ENCODE measurements around the gene IRF6. TPM values are rescaled to one million over a fixed set of nuclear protein-coding genes. Genes with fewer than 3 reads are reported as not detected.
A peak's percentile ranks its signal among the peaks of the same experiment; 100 is the strongest.

Gene IRF6
- polyA plus RNA-seq, 6 donors from 2014 or later: 0.54 to 2.4 (median 1.8) TPM; not detected in 1

DNA sequence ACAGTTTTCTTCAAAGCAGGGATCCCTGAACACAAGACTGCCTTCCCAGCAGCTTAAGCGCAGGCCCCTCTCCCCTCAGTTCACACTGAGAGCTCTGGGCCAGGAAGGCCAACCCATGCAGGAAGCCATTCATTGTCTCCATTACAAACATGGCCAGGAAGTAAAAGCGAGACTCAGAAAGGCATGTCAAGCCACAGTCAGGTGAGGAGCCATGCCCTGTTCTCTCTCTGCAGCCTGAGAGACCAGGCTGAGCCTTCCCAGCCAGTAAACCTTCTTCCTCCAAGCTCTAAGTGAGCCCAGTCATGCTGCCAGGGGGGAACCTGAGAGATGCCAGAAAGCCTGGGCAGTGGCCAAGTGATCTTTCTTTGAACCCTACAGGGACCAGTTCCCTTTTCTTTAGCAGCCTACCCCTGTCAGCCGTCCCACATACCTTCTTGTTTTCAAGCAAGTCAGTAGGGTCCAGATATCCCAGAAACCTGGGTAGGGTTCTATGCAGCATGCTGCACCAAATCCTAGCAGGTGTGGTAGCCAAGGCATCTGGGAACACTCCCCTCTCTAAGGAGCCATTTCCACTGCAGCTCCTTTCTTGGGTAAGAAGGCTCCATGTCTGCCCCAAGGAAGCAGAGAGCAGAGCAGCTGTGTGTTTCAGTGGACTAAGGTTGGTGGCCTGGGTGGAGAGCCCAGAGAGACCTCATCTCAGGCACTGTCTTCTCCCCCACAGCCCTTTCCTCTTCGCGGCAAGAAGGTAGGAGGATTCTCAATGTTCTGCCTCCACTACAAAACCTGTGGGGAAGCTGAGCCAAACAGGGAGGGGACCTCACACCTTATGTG is 49.1 kb downstream of the IRF6 start:
- Mint-ChIP-seq H3K4me1 (peaks cover 57 to 79% (median 72%) of the 10 kb centered on the region in 3 donors), H3K27me3 (no peaks in the 10 kb centered on the region), H3K27ac (peak overlapping the region; percentile 86 to 97 (median 94)), H3K9me3 (no peaks in the 10 kb centered on the region), H3K36me3 (peaks cover 4 to 28% of the 10 kb centered on the region in 2 donors), H3K4me3 (peak overlapping the region; percentile 93 to 99 (median 98))
- DNase-seq (peak; percentile 39), ATAC-seq (ENCODE audit: low read depth in 2 of 2) (peak; percentile 37 to 40)

DNA sequence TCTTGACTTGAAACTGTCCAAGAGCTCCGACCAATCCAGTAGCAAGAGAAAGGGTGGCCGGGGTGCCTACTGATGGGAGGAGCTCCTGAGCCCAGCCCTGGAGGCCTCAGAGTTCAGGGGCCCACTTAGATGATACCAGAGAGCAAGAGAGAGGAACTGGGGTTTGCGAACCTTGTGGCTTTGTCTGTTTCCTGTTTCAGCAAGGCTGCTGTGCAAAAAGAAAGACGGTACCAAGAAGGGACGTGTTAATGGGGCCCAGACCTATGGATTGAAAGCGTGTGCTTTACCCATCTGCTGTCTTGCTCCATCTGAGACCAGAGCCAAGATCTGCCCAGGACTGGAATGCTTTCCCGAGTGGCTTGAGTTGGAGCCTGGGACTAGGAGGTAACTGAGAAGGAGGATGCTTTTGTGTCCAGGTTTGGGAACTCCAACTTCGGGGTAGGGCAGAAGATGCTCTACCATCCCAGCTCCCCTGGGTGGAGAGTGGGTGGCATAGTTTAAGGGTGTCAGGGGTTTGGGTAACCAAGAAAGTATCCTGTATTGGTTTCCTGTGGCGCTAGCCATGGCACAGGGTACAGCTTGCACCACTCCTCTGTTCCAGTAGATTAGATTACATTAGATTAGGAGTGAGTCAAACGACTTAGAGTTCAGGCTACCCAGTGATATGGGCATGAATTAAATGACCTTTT is 49.9 kb downstream of the IRF6 start, which contains the start of gene TRAF3IP3:
TSS of gene TRAF3IP3 (plus strand) at position 128 of the 689 bp plus-strand sequence. CDS start 3,987 bp downstream, outside the sequence.
- peak; percentile 93 to 95 for ATAC-seq (ENCODE audit: low read depth in 2 of 2)
- Mint-ChIP-seq H3K4me3 (peak within 1 kb of the TSS; percentile 93 to 99 (median 98)), H3K27ac (peak within 1 kb of the TSS; percentile 86 to 97 (median 94)), H3K9me3 (no peaks in the 10 kb centered on the region), H3K4me1 (peaks cover 59 to 79% (median 72%) of the 10 kb centered on the region in 3 donors), H3K36me3 (peaks cover 0 to 21% of the 10 kb centered on the region in 2 donors), H3K27me3 (no peaks in the 10 kb centered on the region)
- peak; percentile 78 for DNase-seq

DNA sequence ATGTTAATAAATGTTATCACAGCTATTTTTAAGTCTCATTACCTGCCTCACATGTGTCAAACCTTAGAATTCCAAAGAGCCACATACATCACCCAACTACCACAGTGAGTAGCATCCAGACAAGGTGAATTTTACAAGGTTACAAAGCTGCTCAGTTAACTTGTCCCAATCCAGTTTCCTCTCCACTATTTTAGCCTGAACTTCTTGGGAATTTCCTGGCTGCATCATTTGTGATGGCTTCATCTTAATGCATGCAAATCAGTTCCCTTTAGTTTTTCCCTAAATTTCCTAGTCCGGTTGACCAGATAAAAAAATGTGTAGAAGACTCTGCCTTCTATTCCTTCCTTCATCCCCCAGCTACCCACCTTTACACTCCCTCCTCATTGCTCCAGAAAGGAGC is 50.7 kb downstream of the IRF6 start:
- peak overlapping the region; percentile 86 to 97 (median 94) for H3K27ac Mint-ChIP-seq
- no peaks in the 10 kb centered on the region for H3K9me3 Mint-ChIP-seq
- ATAC-seq (ENCODE audit: low read depth in 2 of 2): no peak

DNA sequence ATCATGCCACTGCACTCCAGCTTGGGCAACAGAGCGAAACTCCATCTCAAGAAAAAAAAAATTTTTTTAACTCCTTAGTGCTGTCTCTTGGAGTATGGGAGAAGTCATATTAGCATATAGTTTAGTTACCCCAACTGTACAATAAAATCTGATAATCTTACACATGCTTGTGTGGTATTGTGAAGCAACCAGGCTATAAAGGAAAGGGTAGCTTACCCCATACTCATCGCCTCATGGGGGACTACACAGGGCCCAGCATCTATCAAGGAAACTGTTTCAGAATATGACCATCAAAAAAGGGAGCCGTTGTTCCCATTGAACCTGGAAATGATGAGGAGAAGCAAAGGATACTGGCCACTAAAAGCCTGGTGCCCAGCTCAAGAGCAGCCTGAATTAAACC is 53.1 kb downstream of the IRF6 start:
- H3K4me3 Mint-ChIP-seq: no peak overlapping the region
- no peak overlapping the region for H3K27ac Mint-ChIP-seq
- DNase-seq (no peak), ATAC-seq (ENCODE audit: low read depth in 2 of 2) (no peak)
- no peaks in the 10 kb centered on the region for H3K27me3 Mint-ChIP-seq
- H3K4me1 Mint-ChIP-seq: peaks cover 38 to 56% (median 47%) of the 10 kb centered on the region in 3 donors
- no peaks in the 10 kb centered on the region for H3K36me3 Mint-ChIP-seq
- H3K9me3 Mint-ChIP-seq: no peaks in the 10 kb centered on the region

More for the DNA sequence above, 50.7 kb downstream of the IRF6 start:
- Mint-ChIP-seq H3K4me3 (peak overlapping the region in 7 of 8 donors; percentile 93 to 99 (median 97)), H3K36me3 (peaks cover 0 to 14% of the 10 kb centered on the region in 2 donors), H3K27me3 (no peaks in the 10 kb centered on the region), H3K4me1 (peaks cover 52 to 73% (median 64%) of the 10 kb centered on the region in 3 donors)
- DNase-seq: no peak

DNA sequence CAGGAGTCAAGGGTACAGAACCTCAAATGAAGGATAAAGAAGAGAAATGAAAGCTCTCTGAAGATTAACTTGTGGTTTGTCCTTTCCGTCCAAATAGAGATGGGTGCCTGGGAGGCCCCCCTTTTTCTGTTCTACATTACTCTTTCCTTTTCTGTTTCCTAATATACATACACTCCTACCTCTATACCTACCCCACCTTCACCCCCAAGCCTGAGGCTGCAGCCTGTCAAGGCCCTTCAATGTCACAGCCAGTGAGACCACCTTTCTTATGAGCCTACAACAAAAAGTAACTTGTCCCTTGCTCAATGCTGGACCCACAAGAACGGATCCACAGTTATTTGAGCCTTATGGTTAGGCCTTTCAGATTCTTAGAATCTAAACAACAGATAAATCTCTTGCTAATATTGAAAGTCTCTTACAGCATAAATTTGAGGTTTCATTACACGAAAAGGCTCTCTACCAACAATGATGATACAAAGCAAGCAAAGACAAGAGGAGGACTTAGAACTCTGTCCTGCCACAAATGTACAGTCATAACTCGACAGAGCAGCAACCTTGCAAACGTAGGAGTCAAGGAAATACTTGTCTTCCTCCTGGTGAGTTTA is 54.2 kb downstream of the IRF6 start:
- no peak for DNase-seq
- peak in 1 of 2 donors; percentile 6 for ATAC-seq (ENCODE audit: low read depth in 2 of 2)
- peaks cover 33 to 51% (median 46%) of the 10 kb centered on the region in 3 donors for H3K4me1 Mint-ChIP-seq
- H3K4me3 Mint-ChIP-seq: peak overlapping the region in 5 of 8 donors; percentile 16 to 77 (median 50)
- H3K27me3 Mint-ChIP-seq: no peaks in the 10 kb centered on the region
- H3K36me3 Mint-ChIP-seq: no peaks in the 10 kb centered on the region
- H3K27ac Mint-ChIP-seq: peak overlapping the region in 5 of 6 donors; percentile 10 to 96 (median 67)
- no peaks in the 10 kb centered on the region for H3K9me3 Mint-ChIP-seq

DNA sequence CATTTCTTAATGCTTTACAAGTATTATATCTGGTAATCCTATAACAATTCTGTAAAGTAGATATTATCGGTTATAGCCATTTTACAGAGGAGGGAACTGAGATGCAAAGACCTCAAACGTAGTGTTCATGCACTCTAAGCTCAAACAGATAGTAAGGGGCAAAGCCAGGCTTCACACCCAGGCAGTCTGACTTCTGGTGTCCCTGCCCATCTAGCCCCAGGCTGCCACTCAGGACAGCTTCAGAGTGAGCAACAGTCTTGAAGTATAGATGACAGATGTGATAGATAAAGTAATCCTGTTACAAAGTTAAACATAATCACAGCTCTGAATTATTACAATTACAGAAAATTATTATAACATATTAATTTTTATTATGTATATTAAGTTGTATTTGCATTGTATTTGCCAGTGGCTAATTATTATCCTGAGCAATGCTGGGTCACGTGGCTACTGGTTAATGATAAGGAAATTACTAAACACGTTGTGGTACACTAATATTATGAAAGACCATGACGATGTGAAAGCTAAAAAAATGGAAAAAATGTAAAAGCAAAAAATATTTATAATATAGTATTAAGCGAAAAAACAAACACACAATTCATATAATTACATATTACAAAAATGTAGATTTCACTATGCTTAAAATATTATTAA is 56.1 kb downstream of the IRF6 start:
- Mint-ChIP-seq H3K4me1 (peaks cover 16 to 33% (median 27%) of the 10 kb centered on the region in 3 donors), H3K27me3 (no peaks in the 10 kb centered on the region), H3K27ac (no peak overlapping the region), H3K9me3 (no peaks in the 10 kb centered on the region), H3K4me3 (no peak overlapping the region), H3K36me3 (no peaks in the 10 kb centered on the region)
- DNase-seq: no peak
- no peak for ATAC-seq (ENCODE audit: low read depth in 2 of 2)

DNA sequence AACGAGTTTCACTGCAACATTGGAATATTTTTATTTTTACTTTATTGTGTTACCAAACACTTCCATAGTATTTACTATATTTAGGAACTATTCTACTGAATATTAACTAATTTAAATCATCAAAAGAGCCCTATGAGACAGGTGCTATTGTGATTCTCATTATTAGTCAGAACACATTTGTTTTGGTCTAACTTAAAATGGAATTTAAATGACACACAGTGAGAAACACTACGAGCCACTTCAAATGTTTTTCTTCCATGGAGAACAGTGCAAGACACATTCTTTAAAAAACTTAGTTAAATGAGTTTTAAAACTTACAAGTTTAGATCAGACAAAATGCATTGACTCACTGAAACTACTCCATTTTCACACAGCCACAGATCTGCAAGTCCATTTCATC is 56.7 kb downstream of the IRF6 start:
- Mint-ChIP-seq H3K27ac (no peak overlapping the region), H3K4me3 (no peak overlapping the region), H3K4me1 (peaks cover 16 to 32% (median 27%) of the 10 kb centered on the region in 3 donors), H3K27me3 (no peaks in the 10 kb centered on the region), H3K36me3 (no peaks in the 10 kb centered on the region), H3K9me3 (no peaks in the 10 kb centered on the region)
- DNase-seq (no peak), ATAC-seq (ENCODE audit: low read depth in 2 of 2) (no peak)

DNA sequence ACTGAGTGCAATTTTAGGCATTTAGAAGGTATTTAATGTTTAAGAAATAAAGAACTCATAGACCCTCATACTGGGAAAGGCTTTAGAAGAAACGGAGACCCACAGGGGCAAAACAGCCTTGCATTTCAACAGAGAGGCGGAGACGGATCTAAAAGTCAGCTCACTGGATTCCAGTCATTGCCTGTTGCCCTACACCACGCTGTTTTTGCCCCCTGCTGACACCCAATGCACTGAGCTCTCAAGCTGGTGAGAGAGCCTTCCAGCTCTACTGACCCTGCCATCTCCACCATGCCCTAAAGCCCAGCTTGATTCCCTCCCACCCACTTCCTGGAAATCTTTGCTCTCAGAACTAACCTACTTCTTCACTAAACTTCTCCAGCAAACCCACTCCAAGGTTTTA is 57.3 kb downstream of the IRF6 start:
- ATAC-seq (ENCODE audit: low read depth in 2 of 2): no peak
- no peaks in the 10 kb centered on the region for H3K36me3 Mint-ChIP-seq
- H3K27me3 Mint-ChIP-seq: no peaks in the 10 kb centered on the region
- H3K27ac Mint-ChIP-seq: peak overlapping the region in 1 of 6 donors; percentile 42
- no peak for DNase-seq
- H3K4me1 Mint-ChIP-seq: peaks cover 16 to 32% (median 27%) of the 10 kb centered on the region in 3 donors
- H3K4me3 Mint-ChIP-seq: peak overlapping the region in 2 of 8 donors; percentile 61 to 79
- H3K9me3 Mint-ChIP-seq: no peaks in the 10 kb centered on the region

DNA sequence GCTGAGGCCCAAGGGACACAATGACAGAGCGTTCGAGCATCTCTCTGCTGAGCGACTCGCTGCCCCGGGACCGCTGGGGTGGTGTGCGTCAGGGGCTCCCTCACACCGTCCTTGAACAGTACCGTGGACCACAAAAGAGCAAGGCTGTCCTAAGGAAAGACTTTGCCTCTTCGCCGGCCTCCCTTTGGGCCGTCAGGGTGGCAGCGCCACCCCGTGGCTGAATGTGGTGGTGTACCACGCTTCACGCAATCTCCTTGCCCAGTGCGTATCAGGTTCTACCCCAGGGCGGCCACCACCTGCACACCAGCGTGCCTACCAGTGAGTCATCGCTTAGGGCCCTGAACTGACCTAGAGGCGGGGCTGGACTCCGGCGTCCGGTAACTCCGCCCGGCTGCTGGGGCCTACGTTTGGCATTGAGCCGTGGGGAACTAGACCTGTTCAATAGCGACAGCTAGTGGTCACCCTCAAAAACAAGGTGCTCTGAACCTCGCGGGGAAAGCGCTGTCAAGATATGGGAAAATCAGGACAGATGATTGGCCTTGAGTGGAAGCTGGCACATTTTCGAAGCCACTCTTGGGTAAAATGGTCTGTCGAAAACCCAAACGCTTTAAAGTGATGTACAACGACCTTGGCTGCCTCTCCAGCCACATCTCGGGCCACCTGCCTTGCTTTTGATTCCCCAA is 58.2 kb downstream of the IRF6 start:
- ATAC-seq (ENCODE audit: low read depth in 2 of 2) (peak; percentile 88 to 94), DNase-seq (peak; percentile 70)
- peak overlapping the region; percentile 40 to 93 (median 90) for H3K4me3 Mint-ChIP-seq
- peak overlapping the region; percentile 42 to 92 (median 86) for H3K27ac Mint-ChIP-seq
- peaks cover 16 to 29% (median 27%) of the 10 kb centered on the region in 3 donors for H3K4me1 Mint-ChIP-seq
- no peaks in the 10 kb centered on the region for H3K9me3 Mint-ChIP-seq
- H3K36me3 Mint-ChIP-seq: no peaks in the 10 kb centered on the region
- H3K27me3 Mint-ChIP-seq: no peaks in the 10 kb centered on the region

DNA sequence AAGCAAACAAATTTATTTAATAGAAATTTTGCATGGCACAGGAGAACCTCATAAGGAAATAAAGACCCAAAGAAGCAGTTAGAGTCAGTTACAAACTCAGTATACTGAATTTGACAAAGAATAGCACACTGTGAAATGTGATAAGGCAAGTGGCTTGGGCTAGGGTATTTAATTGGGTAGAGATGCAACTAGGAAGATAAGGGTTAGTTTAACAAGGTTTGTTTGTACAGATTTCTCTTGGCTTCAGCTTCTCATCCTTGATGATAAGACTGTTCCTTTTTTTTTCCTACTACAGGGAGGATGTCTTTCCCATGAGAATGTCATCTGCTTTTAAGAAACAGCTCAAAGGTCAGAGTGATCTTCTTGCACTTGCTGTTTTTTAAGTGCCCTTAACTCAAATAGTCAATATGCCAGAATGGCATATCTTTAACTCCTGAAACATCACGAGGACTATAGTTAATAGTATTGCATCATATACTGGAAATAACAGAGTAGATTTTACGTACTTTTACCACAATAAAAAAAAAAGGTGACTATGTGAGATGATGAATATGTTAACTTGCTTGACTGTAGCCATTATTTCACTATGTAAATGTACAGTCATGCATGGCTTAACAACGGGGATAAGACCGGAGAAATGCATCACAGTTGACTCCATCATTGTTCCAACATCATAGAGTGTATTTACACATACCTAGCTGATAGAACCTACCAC is 59.3 kb downstream of the IRF6 start:
- Mint-ChIP-seq H3K36me3 (no peaks in the 10 kb centered on the region), H3K27me3 (no peaks in the 10 kb centered on the region), H3K4me3 (peak overlapping the region in 3 of 8 donors; percentile 34 to 39 (median 36)), H3K27ac (no peak overlapping the region), H3K4me1 (peaks cover 7 to 18% (median 16%) of the 10 kb centered on the region in 3 donors), H3K9me3 (no peaks in the 10 kb centered on the region)
- ATAC-seq (ENCODE audit: low read depth in 2 of 2) (no peak), DNase-seq (no peak)

DNA sequence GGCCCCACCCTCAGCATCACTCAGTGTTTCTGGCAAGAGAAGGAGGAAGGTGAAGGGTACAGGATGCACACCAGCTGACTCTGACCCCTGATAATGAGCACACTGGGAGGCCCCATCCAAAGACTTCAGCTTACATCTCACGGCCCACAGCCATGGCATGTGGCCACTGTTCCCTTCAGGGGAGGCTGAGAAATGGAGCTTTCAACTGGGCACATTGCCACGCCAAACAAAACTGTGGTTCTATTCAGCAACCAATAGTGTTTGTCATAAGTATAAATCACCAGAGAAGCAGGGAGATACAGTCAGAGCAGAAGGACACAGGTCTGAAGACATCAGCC is 62.8 kb downstream of the IRF6 start:
- peak overlapping the region in 1 of 6 donors; percentile 10 for H3K27ac Mint-ChIP-seq
- peaks cover 0 to under 1% (median 0%) of the 10 kb centered on the region in 3 donors for H3K27me3 Mint-ChIP-seq
- no peaks in the 10 kb centered on the region for H3K9me3 Mint-ChIP-seq
- no peak overlapping the region for H3K4me3 Mint-ChIP-seq
- no peak for DNase-seq
- H3K36me3 Mint-ChIP-seq: no peaks in the 10 kb centered on the region
- ATAC-seq (ENCODE audit: low read depth in 2 of 2): no peak
- peaks cover 1 to 8% (median 6%) of the 10 kb centered on the region in 3 donors for H3K4me1 Mint-ChIP-seq
